ENCODE measurements around the gene MAPT.

MAPT gene

DNA sequence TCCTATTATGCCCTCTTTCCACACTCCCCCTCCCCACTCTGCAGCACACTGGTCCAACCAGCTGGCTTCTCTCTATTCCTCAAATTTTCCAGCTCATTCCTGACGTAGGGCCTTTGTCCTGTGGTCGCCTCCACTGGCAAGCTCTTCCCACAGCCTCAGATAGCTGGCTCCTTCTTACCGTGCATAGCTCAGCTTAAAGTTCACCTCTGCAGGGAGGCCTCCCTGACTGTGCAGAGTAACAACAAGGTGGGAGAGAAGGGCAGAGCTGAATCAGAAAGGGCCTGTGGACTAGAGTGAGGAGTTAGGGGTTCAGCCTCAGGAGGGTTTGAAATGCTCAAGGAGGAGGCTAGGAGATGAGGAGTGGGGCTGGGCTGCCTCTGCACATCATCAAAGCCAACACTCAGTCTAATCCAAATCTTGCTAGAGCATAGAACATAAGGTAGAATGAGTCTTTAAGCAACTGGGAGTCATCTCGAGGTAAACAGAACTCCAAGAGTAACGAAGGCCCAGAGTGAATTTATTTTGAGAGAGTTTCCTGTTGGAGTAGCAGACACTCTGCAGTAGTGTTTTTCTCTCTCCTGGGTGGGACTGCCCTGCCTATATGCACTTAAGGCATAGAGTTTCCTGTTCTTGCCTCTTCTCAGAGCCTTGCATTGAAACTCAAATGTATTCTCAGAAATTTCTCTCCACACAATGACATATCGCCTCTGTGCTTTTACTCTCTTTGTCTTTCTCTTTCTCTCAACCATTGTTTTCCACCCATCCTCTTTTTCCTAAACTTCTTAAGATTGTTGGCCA, 30.3 kb upstream of the MAPT start:
- no peak for DNase-seq

DNA sequence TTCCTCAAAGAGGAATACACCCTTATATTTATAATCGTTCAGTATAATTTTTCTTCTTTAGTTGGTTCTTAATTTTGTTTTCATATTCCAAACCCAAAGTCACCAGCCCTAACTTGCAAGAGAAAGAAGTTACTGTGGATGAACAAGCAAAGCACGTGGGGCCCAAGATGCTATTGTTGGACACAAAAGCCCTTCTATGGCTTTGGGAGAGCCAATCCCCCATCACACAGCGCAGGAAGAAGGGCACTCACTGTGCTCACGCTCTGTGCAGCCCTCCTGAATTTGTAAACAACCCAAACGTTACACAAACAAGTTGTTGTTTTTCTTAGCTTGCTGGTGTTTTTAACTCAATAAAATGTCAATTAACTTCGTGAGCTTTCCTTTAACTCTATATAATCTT, 27.2 kb upstream of the MAPT start:
- DNase-seq = no peak

DNA sequence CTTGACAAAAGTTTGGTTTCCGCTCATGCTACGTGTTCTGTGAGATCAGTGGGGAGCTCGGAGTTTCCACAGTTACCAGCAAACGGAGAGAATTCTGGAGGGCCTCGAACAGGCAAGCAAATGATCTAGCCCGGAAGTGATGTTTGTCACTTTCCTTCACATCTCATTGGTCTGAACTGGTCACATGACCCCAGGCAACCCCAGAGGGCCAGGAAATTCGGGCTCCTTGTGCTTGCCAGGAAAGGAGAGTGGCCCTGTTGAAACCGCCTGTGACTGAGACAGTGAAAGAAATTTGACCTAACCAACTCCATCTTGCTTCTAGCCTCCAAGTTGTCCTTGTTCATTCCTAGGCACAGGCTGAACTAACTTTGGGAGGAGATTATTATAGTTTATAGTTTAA, 26.7 kb upstream of the MAPT start:
- DNase-seq = no peak

DNA sequence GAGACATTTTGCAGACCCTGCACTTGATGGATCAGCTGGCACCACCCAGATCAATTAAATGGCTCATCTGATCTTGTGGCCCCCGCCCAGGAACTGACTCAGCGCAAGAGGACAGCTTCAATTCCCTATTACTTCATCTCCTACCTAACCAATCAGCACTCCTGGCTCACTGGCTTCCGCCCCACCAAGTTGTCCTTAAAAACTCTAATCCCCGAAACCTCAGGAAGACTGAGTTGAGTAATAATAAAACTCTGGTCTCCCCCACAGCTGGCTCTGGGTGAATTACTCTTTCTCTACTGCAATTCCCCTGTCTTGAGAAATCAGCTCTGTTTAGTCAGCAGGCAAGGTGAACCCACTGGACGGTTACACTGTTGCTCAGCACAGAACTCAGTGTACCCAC, 26.1 kb upstream of the MAPT start:
- DNase-seq = peak; percentile 55 to 67

DNA sequence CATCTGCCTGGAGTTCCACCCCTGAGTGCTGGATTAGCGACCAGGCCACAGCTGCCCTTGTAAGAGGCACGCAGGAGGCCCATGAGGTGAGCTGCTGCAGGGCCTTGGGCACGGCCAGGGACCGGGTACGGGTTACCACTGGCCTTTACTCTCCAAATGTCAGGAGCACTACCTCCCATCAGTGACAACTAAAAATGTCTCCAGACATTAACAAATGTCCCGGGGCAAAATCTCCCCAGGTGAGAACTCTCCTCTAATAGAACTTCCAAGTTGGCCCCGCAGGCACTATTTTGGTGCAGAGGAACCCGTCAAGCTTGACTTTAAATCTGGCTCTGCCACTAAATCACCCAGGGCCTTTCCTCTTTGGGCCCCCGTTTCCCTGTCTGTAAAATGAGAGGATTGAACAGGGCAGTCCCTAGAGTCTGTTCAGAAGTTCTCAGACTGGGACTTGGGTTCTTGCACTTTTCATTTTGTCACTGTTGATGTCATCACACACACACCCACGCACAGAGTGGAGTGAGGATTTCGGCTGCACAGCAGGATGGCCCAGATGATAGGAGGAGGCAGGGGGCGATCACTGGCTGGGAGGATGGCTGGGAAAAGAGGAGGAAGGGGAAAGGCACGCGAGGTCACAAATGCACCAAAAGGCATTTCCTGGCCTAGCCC, 24.5 kb upstream of the MAPT start:
- DNase-seq = no peak

DNA sequence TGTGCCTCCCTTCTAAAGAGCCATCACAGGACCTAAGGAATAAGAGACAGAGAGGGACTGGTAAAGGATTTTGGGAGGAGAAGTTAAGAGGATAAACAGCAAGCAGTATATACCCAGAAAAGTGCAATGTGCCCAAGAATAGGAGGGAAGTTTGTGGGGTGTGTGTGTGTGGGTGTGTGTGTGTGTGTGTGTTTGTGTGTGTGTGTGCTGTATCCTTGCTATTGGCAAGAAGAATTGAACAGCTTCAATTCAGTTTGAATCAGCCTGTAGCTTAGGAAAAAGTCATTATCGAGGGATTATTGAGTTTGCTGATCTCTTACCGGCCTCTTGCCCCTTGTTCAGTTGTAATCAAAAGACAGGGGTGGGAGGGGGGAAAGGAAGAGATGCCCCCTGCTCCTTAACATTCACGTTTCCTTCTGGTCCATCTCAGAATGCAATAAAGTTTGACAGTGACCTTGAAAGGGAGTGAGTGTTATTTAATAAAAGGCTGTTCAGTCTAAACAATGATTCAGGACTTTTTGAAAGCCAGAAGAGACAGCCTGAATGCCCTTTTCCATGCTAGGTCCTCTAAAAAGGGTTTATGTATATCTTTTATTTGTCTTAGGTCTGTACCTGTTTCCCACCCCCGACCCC, 23.9 kb upstream of the MAPT start:
- DNase-seq = no peak

DNA sequence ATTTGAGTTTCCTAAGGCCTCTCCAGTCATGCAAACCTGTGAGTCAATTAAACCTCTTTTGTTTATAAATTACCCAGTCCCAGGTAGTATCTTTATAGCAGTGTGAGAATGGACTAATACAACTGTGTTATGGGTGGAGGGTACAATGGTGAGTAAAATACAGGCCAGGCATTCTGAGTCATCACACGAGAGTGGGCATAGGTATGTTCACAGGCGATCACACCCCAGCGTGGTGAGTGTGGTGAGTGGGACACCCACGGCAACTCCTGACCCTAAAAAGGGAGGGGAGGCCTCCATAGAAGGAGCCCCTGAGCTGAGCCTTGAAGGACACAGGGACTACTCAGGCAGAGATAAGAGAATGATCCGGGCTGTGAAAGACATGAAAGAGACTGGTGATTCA, 22.6 kb upstream of the MAPT start:
- DNase-seq = no peak

DNA sequence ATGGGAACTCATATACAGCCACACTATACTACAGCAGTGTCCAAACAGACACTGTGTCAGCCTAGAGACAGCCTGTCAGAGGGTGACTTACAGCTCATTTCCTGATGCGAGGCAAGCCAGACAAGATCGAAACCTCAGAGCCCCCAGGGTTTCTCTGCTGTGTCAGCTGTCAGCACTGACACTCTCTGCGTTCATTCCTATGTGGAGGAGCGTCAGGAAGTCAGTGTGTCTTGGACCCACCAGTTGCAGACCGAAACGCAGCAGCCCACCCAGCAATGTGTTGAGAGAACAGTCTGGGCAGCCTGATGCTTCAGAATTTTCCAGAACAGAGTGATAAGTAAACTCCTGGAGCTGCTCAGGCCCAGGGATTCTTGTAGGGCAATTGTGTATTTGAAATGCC, 20.6 kb upstream of the MAPT start:
- no peak for DNase-seq

DNA sequence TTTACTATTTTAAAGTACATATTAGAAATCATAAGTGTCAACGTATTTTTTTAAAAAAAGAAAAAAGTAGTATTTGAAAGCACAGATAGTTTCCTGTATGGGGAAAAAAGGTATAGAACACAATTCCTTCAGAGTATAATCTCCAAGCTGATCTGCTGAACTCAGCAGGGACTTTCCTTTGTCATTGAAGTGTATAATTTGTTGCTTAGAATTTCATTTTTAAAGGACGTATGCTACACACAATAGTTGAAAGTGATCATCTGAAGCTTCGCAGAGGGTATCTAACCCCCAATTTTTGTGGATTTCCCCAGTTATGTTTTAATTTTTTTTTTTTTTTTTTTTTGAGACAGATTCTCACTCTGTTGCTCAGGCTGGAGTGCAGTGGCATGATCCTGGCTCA, 20.2 kb upstream of the MAPT start:
- no peak for DNase-seq

DNA sequence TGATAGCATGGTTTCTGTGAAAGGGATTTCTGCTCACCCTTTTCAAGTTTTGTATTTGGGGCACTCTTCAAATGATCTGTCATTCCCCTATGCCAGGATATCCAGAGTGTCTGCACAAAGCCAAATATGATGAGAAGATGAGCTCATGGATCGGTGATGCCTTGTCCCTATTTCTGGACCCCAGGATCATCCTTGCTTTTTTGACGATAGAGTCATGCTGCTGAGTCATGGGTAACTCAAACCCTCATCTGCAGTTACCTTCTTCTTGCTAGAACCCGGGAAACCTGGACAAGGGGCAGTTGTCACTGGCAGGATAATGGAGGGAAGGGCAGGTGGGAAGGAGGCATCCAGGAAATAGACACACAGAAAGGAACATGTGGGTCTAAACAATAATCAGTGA, 17.8 kb upstream of the MAPT start:
- DNase-seq = no peak

DNA sequence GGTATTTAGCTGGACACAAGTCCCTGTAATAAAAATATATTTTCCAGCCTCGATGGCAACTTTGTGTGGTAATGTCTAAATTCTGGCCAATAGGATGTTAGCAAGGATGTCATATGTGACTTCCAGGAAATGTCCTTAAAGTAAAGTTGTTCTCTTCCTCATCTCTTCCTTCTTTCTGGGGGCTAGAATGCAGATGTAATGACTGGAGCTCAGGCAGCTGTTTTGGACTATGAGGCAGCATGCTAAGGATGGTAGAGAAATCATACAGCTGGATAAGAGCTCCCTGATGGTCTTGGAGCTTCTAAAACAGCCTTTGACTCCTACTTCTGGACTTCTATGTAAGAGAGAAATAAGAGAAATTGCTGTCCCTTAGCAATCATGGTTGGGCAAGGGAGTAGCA, 16.9 kb upstream of the MAPT start:
- DNase-seq = no peak

DNA sequence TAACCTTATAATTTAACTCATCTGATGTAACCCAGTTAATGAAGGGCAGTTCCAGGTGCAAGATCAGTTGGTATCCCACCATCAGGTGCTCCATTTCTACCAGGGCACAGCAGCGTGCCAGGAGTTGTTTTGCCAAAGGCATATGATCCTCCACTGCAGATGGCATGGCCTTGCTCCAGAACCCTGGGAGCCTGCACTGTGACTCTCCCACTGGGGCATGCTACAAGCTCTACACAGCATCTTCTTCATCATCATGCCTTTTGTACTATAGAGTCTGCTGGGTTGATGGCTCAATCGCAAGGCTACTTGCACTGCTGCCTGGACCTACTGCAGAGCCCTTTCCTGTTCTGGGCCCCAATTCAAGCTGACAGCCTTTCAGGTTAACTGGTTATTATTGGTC, 11.3 kb upstream of the MAPT start:
- DNase-seq = no peak

DNA sequence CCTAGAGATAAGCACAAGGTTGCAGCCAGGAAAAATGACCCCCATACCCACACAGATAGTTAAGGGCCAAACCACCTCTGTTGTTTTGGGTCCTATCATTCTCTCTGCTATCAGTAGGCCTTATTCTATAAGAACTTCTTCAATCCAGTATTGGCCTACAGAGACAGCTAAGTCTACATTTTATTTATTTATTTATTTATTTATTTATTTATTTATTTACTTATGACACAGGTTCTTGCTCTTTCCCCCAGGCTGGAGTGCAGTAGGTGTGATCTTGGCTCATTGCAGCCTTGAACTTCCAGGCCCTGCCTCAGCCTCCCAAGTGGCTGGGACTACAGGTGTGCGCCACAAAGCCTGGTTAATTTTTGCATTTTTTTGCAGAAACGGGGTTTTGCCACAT, 7.5 kb upstream of the MAPT start:
- DNase-seq = no peak

DNA sequence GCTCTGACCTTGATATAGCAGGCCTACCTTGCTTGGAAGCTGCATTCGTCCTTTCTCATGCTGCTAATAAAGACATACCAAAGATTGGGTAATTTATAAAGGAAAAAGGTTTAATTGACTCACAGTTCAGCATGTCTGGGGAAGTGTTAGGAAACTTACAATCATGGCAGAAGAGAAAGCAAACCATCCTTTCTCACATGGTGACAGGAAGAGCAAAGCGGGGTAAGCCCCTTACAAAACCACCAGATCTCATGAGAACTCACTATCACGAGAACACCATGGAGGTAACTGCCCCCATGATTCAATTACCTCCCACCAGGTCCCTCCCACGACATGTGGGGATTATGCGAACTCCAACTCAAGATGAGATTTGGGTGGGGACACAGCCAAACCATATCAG, 6.0 kb upstream of the MAPT start:
- no peak for DNase-seq

DNA sequence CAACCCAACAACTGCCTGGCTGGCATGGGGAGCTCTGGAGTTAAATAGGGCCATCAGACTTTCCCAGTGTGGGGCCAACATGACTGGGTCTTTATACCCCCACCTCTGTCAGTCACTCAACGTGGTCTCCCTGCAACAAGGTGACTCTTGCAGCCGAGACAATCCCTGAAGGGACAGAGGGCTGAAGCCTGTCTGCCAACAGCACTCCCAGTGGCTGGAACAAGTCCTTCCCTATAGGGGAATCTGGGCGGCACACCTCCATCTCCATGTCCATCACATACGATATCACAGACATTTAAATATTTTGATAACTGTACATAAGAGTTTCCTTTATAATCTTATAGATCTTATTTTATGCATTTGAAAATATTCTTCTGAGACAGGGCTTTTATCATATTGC, 4.8 kb upstream of the MAPT start:
- DNase-seq = no peak

DNA sequence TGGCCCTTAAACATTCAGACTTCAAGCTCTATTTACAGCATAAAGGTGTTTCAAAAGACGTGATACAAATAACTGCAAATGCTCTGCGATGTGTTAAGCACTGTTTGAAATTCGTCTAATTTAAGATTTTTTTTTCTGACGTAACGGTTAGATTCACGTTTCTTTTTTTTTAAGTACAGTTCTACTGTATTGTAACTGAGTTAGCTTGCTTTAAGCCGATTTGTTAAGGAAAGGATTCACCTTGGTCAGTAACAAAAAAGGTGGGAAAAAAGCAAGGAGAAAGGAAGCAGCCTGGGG, 681 bp upstream of the MAPT start:
- DNase-seq = no peak

DNA sequence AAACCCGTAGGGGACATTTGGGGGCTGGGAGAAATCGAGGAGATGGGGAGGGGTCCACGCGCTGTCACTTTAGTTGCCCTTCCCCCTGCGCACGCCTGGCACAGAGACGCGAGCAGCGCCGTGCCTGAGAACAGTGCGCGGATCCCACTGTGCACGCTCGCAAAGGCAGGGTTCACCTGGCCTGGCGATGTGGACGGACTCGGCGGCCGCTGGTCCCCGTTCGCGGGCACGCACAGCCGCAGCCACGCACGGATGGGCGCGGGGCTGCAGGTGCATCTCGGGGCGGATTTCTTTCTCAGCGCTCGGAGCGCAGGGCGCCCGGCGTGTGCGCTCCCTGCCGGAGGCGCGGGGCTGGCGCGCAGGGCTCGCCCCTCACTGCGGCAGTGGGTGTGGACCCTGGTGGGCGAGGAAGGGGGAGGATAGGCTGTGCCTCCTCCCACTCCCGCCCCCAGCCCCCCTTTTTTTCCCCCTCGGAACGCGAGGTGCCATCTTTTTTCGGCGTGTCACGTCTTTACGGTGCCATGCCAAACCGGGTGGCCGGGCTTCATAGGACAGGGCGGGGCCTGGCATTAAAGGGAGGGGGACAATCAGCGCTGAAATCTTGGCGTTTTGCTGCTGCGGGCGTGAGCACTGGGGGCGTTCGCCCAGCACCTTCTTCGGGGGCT, 1.1 kb downstream of the MAPT start:
- no peak for DNase-seq

DNA sequence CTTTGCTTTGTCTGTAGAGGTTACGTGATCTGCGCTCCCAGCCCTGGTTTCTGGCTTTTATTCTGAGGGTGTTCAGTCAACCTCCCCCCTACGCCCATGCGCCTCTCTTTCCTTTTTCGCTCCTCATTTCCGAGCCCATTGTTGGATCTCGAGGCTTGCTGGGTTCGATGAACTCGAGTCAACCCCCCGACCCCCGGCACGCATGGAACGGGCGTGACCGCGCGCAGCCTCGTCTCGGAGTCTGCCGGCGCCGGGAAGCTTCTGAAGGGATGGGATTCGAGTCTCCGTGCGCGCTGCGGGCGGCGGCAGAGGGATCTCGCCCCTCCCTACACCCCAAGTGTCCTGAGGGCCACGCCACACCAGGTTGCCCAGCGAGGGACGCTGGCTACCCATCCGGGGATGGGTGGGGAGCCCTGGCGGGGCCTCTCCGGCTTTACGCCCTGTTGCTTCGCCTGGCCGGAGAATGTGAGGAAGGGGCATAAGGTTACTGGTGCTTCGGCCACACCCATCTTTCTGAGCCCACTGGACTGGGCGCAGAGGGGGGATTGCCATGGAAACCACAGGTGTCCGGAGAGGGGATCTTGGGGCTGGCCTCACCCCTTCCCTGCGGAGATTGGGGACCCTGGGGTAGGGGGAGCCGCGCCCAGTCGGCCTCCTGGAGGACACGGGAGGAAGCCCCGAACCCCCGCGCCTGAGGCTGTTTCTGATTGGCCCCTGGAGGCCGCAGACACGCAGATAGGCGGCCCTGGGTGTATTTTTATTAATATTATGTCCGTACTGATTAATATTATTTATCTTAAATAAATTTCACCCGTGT, 1.8 kb downstream of the MAPT start:
- DNase-seq = no peak

DNA sequence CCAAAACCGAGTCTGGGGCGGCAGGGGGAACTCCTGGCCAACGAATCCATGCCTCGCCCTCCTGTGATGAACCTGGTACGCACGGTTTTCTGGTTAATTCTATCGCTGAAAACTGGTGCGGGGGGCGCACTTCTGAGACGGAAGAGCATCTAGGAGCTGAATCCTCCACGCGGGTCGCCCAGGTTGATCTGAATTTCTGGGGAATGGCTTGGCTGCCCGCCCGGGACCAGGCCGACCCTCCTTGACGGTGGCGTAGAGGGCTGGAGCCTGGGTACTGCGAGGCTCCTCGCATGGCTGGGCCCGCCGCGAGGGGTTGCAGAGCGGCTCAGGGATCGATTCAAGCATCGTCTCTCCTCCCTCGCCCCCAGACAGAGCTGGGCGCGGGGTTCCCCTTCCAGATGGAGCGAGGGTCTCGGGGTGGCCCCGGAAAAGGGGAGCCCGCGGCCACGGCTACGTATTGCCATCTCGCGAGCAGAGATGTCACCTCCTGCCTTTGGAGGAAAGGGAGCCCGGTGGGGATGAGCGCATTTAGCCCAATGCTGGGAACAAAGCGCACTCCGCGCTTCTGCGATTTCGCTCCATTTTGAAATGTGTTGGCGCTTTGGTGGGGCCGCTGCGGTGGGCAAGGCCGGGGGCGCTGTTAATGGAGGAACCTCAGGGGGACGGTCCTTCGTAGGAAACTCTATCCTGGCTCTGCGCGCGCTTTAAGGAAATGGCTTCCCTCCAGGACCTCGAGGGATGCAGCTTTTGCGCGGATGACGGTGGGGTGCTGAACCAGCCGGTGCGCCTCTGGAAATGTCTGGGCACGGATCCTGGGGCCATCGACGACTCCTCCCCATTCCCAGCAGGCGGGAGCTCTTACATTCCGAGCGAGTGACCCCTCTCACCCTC, 2.7 kb downstream of the MAPT start:
- DNase-seq = no peak

DNA sequence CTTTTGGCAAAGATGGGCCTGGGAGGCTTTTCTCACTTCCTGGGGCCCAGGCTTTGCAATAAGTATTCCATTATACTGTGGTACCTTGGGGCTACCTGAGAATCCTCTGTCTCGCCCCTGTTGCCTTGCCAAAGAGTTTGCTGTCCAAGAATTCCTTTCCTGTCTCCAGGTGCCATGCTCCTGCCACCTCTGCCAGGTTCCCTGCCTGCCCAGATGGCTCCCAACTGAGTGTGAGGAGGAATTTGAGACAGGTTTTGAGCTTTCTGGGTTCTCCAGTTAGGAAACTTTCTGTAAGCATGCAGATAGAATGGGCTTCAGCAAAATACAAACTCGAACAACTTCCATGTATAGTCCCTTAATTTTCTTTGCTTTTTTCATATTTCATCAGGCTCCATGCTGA, 5.8 kb downstream of the MAPT start:
- no peak for DNase-seq

DNA sequence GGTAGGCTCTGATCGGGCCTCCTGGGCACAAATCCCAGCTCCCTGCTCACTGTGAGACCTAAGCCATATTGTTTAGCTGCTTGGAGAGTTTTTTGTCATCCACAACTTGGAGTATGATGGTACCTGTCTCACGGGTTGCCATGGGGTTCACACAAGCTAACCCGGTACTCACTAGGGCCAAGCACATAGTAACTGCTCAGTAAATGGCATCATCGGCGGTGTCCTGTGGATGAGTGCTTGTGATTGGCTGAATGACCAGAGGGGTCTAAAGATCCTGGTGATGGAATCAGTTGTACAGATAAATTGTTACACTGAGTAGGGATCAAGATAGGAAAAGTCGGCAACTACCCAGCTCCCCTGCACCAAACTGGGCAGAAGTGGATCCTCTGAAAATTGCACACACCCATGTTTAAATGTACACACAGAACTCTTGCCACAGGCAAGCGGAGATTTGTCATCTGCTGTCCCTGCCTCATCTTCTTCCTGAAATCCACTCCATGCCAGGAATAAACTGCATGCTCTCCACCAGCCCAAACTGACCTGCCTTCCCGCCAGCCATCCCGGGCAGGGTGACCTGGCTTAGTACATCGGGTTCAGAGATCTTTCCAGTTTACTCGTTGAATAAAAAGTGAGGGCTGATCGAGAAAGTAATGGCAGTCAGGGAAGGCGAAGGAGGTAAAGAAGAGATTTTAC, 6.5 kb downstream of the MAPT start:
- DNase-seq = no peak
